ENCODE data around the gene EVC.

EVC gene

GRCh38 chr4:5730993-5731990 is 20.3 kb downstream of the EVC start:
- DNase-seq (ENCODE audit: low read depth) = no peak

GRCh38 chr4:5732158-5732557 is 21.2 kb downstream of the EVC start:
- no peak for DNase-seq (ENCODE audit: low read depth)

GRCh38 chr4:5734853-5735252 is 23.9 kb downstream of the EVC start:
- no peak for DNase-seq (ENCODE audit: low read depth)

GRCh38 chr4:5735463-5735862 is 24.5 kb downstream of the EVC start:
- no peak for DNase-seq (ENCODE audit: low read depth)

GRCh38 chr4:5738061-5738460 is 27.1 kb downstream of the EVC start:
- DNase-seq (ENCODE audit: low read depth) = no peak

GRCh38 chr4:5742388-5742787 is 31.4 kb downstream of the EVC start:
- no peak for DNase-seq (ENCODE audit: low read depth)

GRCh38 chr4:5742968-5743367 is 32.0 kb downstream of the EVC start:
- DNase-seq (ENCODE audit: low read depth) = no peak

- DNase-seq (ENCODE audit: low read depth) = no peak
Observed at GRCh38 chr4:5746250-5746649, 35.2 kb downstream of the EVC start.

- DNase-seq (ENCODE audit: low read depth) = no peak
Observed at GRCh38 chr4:5746829-5747737, 36.1 kb downstream of the EVC start.

GRCh38 chr4:5747738-5748375 is 36.9 kb downstream of the EVC start:
- DNase-seq (ENCODE audit: low read depth) = peak; percentile 96

GRCh38 chr4:5749568-5749967 is 38.6 kb downstream of the EVC start:
- no peak for DNase-seq (ENCODE audit: low read depth)

GRCh38 chr4:5750052-5750945 is 39.3 kb downstream of the EVC start:
- peak; percentile 72 for DNase-seq (ENCODE audit: low read depth)

GRCh38 chr4:5750946-5751665 is 40.1 kb downstream of the EVC start:
- peak; percentile 90 for DNase-seq (ENCODE audit: low read depth)

- no peak for DNase-seq (ENCODE audit: low read depth)
Observed at GRCh38 chr4:5751666-5752375, 40.8 kb downstream of the EVC start.

- peak; percentile 58 for DNase-seq (ENCODE audit: low read depth)
Observed at GRCh38 chr4:5752376-5753184, 41.6 kb downstream of the EVC start.

GRCh38 chr4:5753366-5753765 is 42.4 kb downstream of the EVC start:
- no peak for DNase-seq (ENCODE audit: low read depth)

- peak; percentile 83 for DNase-seq (ENCODE audit: low read depth)
Observed at GRCh38 chr4:5753766-5754528, 42.9 kb downstream of the EVC start.

- no peak for DNase-seq (ENCODE audit: low read depth)
Observed at GRCh38 chr4:5754529-5754881, 43.5 kb downstream of the EVC start.
